Endometrial microvascular endothelial cells (primary cell): Measurements from ENCODE around the gene LRRC32. TPM values are rescaled to one million over a fixed set of nuclear protein-coding genes. Genes with fewer than 3 reads are reported as not detected.

ENCODE experiments used
- in situ Hi-C: cut with HindIII; loops from 2 replicates; pipeline ENCODE4 v1.10.0; 2017; ENCODE audit warnings: low sequenced_read_pairs, low pct_unique_long_range_greater_than_20kb; ENCODE audit errors: inconsistent ontology term
- total RNA-seq: library from RNA; depleted of rRNA; stranded (reverse); fragments of >200 nt; gene quantifications from one replicate; pipeline ENCODE4 v1.2.3, GENCODE V29; 2015; ENCODE audit errors: inconsistent ontology term

The LRRC32 gene
- total RNA-seq, 1 donor from 2014 or later: 53.6 TPM

DNA sequence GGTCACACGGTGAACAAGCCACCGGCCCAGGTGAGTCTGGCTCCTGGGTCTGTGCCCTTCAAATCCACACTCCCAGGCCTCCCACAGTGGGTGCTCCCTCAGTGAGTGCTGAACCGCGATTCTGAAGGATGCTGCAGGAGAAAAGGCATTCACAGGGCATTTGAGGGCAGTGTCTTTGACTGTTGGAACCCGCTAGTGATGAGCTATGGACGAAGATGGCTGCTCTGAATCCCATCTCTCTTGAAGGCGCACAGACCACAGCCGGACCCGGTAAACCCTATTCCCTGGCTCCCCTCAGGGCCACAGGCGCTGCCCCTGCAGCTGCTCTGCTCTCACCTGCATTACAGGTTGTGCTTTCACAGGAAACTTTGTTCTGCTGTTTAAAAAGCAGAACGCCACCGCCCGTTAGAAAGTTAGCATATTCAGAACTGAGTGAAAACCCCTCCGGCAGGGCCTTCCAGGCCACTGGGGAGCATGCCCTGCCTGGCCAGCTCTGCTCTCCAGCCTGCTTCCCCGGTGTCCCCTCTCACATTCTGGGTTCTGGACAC, 3.2 kb downstream of the LRRC32 start:
- in situ Hi-C loops: no loop called here

DNA sequence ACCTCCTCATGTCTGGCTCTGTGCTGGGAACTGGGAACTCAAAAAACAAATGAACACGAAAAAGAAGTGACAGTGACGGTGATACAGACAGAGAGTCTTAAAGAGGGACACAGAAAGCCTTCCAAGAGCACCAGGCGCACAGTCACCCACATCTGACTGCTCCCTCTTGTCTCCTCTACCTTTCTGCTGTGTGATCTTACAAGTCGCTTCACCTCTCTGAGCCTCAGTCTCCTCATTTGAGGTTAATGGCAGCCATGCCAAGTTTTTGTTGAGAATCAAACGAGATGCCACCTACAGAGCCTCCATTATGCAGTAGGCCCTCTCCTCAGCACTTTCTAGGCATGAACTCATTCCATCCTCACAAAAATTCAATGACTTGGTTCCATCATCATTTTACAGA, 3.7 kb downstream of the LRRC32 start:
- in situ Hi-C loops: no loop called here

GRCh38 chr11:76666408-76666807, 4.1 kb downstream of the LRRC32 start:
- in situ Hi-C loops: no loop called here

DNA sequence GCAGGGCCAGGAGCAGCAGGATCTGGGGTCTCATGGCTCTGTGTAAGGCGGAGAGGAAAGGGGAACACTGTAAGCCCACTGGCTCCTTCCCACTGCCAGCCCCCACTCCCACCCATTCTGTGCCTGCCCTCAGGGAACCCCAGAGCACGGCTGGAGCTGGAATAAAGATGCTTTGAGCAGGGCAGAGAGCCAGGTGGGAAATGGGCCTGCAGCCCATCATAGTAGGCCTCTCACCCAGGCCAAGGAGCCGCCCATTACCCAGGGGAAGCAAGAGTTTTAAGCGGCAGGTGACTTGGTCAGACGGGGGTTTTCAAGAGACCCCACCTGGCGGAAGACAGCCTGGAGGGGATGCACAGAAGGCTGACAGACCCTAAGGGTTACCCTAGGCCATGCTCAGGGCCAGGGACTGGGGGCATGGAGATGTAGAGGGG, 4.6 kb downstream of the LRRC32 start:
- in situ Hi-C loops: no loop called here

GRCh38 chr11:76665172-76665571, 5.4 kb downstream of the LRRC32 start:
- in situ Hi-C loops: no loop called here

DNA sequence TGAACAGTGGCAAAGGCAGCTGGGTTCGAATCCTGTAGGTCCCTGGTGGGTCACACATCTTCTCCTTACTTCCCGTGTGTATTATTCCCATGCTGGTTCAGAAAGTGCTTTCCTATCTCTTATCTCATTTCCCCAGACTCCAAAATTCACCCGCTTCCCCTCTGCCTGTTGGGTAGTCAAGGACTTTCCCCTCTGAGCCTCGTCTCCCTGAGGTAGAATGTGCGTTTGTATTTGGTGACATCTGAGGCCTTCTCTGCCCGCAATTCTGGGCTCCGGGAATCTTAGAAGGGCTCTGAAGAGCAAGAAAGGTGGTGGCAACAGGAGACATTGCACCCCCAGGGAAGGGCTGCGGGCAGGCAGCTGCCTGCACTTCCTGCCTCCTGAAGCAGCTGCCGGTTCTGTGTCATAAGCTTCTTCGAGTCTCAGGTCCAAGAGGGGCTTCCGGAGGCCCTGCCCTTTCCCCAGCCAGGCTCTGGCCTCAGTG, 5.9 kb downstream of the LRRC32 start:
- in situ Hi-C loops: no loop called here

GRCh38 chr11:76663912-76664440, 6.6 kb downstream of the LRRC32 start:
- in situ Hi-C loops: no loop called here

DNA sequence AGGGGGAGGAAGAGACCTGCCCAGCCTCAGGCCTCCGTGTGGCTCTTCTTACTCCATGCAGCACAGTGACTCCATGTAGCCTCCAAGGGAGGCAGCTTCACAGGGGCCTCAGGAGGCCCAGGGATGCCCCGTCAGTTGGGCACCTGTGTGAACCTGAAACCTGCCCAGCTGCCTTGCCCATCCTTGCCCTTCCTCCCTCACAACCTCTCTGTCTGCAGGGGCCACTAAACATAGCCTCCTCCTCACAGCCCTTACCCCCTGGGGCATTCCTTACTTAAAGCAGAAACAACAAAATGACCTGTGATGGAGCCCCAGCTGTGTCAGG, 7.1 kb downstream of the LRRC32 start:
- in situ Hi-C loops: no loop called here

DNA sequence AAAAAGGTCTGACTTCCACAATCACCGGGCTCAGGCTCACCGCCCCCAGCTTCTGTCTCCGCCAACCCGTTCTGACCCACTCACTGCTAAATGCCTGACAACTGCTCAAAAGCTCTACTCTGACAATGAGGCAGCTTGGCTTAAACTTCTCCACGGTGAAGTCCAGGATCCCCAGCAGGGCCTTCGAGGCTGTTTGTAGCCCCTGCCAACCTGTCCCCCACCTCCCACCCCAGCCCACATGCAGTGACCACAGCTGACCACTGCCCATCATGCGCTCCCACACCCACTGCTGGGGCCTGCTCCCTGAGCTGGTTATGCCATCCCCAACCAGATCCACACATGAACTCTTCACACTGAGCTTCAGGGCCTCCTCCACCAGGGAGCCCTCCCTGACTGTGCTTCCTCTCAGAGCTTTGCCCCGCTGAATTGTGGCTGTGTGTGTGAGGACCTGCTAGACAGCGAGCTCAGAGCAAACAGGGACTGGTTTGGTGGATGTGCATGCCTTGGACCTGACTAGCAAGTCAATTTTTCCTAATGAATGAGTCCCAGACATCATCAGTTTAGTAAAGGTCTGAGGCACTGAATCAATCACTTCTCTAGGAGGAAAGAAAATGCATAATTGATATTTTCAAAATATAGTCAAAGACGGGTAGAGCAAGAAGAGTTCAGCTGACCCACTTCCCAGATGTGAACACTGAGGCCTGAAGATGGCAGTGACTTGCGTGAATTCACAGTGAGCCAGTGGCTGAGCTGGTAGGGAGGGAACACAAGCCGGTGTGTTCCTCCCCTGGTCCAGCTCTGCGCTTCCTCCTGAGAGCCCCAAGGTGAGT, 7.7 kb downstream of the LRRC32 start:
- in situ Hi-C loops: no loop called here

- in situ Hi-C loops: no loop called here
These were observed 8.6 kb downstream of the LRRC32 start for GRCh38 chr11:76661834-76662434.

GRCh38 chr11:76661306-76661751, 9.2 kb downstream of the LRRC32 start:
- in situ Hi-C loops: no loop called here

DNA sequence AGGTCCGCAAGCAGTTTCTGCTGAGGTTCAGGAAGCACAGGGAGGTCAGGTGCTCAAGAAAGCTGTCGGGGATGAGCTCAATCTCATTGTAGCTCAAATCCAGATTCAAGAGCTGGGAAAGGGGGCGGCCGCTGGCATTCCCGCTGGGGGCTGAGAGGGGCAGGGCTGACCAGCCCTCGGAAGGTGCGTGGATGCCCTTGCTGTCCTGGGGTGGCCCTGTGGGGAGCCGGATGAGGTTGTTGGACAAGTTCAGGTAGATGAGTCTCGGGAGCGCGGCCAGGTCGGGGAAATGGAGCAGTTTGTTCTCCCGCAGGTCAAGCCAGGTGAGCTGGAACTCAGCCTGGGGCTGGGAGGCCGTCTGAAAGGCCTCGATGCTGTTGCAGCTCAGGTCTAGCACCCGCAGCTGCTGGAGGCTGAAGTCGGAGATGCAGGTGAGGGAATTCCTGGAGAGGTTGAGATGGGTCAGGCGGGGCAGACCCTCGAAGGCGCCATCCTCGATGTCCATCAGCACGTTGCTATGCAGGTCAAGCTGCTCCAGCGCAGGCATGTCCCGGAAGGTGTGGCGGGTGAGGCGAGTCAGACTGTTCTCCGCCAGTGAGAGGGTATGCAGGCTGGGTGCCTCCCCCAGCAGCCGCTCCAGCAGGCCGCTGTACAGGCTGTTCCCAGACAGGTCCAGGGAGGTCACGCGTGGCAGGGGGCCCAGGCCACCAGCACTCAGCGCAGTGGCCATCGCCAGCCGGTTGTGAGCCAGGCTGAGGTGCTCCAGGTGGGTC, 9.8 kb downstream of the LRRC32 start:
- in situ Hi-C loops: no loop called here

GRCh38 chr11:76659672-76660532, 10.6 kb downstream of the LRRC32 start:
- in situ Hi-C loops: no loop called here

DNA sequence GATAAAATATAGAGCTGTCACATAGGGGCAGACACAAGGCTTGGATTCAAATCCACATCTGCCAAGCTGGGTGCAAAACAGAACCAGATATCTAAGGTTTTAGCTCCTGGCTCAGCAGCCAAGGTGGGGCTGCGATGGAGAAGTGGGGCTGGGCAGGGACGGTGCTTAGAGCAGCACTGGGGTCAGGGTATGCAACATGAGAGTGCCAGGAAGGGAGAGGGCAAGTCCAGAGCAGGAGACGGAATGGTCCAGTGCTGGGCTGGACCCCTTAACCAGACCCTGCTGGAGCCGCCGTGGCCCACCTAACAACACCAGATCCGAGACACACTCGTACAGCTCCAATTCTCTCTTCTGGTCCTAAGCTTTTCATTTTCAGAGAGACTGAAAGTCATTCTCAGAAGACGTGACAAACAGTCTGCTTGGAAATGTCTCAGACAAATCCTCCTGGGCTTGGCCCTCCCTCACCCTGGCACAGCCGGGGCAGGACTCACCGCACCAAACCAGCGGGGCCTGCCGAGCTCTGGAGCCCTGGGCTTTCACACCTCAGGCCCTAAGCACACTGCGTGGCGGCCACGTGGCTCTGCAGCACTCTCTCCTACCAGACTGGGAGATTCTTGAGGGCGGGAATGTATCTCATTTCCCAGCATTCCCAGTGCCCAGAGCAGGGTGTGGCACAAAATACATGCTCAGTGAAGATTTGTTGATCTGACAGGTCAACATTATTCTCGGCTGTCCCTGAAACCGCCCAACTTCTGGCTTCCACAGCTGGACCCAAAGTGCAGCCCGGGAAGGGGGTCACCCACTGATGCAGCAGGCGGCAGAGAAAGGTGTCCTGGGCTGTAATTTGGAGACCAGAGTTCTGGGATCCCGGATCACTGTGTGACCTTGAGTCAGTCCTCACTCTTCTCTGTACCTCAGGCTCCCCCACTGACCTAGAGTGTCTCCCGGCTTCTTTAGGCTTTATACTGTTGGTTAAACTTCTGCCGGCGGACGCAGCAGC, 11.6 kb downstream of the LRRC32 start:
- in situ Hi-C loops: no loop called here

GRCh38 chr11:76658231-76658630, 12.3 kb downstream of the LRRC32 start:
- in situ Hi-C loops: no loop called here

DNA sequence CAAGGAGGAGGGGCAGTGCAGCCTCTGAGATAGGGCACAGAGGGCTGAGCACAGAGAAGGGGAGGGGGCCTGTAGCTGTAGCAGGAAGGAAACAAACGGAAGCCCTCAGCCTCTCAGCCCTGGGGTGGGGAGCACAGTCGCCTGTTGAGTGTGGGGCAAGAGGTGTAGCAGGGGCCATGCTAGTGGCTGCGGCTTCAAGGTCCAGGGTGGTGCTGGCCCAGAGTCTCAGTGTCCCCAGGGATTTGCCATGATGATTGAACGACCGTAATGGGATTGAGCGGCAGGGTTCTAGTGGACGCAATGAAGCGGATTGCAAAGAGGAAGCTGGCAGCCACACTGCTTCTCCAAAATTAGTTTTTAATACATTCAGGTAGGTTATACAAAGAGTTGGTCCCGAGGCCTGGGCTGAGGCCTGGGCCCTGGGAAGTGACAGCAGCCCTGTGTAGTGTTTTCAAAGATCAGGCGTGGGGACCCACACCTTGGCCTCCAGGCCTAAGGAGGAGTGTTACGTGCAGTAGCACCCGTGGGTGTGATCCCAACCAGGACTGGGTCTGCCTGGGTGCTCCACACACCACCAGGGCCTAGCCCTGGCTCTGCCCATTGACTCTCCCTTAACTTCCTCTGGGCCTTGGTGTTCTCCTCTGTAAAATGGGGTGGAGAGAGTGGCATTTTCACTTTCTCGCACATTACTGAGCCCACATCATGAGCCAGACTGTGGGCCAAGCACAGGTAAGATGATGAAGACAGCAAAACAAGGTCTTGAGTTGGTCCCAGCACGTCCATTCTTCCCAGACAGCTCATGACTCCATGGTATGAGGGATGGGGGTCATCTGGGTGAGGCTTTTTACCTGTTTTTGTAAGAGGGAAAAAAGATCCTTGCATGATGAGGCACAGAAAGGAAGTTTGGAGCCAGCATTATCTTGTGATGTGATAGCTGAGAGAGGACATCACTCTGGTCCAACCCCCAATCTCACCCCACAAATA, 13.1 kb downstream of the LRRC32 start:
- in situ Hi-C loops: no loop called here
